IMR-90 (cell line): ENCODE data around the gene RASA1. TPM values are rescaled to one million over a fixed set of nuclear protein-coding genes. Genes with fewer than 3 reads are reported as not detected.

Experiments
- ATAC-seq: fragments of 200-7000 bp; cut with Tn5 transposase; 2 replicates; pipeline ENCODE4 v1.9.1; 2020; ENCODE audit warnings: low read depth, mild to moderate bottlenecking, moderate library complexity
- BruUV-seq: library from RNA; stranded (reverse); fragments of 400-500 nt; replicated peaks from 2 replicates; lab custom pipeline; 2021; lab: Mats Ljungman, UMichigan
- CTCF ChIA-PET: fragments of 300-600 bp; formaldehyde crosslinking; extraction: SDS; loops from one replicate; lab custom pipeline; 2021; ENCODE audit warnings: antibody characterized with exemption; lab: Yijun Ruan, JAX
- POLR2A ChIA-PET: fragments of 300-600 bp; sonication (Branson Sonifier 250); formaldehyde crosslinking; loops from one replicate; lab custom pipeline; 2022; ENCODE audit warnings: antibody characterized with exemption; ENCODE audit not compliant: unreplicated experiment; lab: Charles Lee
- DNase-seq: peaks from one replicate; pipeline ENCODE4 v3.0.0; 2013
- H2AFZ ChIP-seq: replicated peaks from 2 replicates; pipeline ENCODE3; 2013; ENCODE audit warnings: low read length, mild to moderate bottlenecking; ENCODE audit not compliant: poor library complexity
- H2AK5ac ChIP-seq: 2 replicates; pipeline ENCODE4 v1.6.1; 2013; ENCODE audit warnings: low read depth, low read length, inconsistent platforms
- H2AK9ac ChIP-seq: replicated peaks from 2 replicates; pipeline ENCODE3; 2013; ENCODE audit warnings: mild to moderate bottlenecking, low read depth, low read length, moderate library complexity; ENCODE audit not compliant: poor library complexity
- H2BK120ac ChIP-seq: 2 replicates; pipeline ENCODE4 v1.6.1; 2013; ENCODE audit warnings: low read depth, low read length, inconsistent platforms
- H2BK15ac ChIP-seq: 3 replicates; pipeline ENCODE4 v1.6.1; 2013; ENCODE audit warnings: low read depth, low read length, inconsistent platforms
- H2BK20ac ChIP-seq: 2 replicates; pipeline ENCODE4 v1.6.1; 2013; ENCODE audit warnings: low read depth, mild to moderate bottlenecking, inconsistent platforms, low read length, moderate library complexity
- H2BK5ac ChIP-seq: 2 replicates; pipeline ENCODE4 v1.6.1; 2013; ENCODE audit warnings: mild to moderate bottlenecking, low read depth, low read length, inconsistent platforms; ENCODE audit not compliant: poor library complexity, severe bottlenecking
- H3K14ac ChIP-seq: replicated peaks from 2 replicates; pipeline ENCODE4 v1.6.1; 2013; ENCODE audit warnings: low read depth, low read length, inconsistent platforms
- H3K18ac ChIP-seq: 2 replicates; pipeline ENCODE4 v1.6.1; 2013; ENCODE audit warnings: low read depth, low read length, control low read depth
- H3K23ac ChIP-seq: 2 replicates; pipeline ENCODE4 v1.6.1; 2013; ENCODE audit warnings: low read depth, low read length, inconsistent platforms
- H3K27ac ChIP-seq: 2 replicates; pipeline ENCODE4 v1.5.1; 2013; ENCODE audit warnings: mild to moderate bottlenecking, control low read depth, low read length; ENCODE audit not compliant: insufficient read depth
- H3K27me3 ChIP-seq: 2 replicates; pipeline ENCODE4 v1.6.1; 2013; ENCODE audit warnings: low read length; ENCODE audit not compliant: control insufficient read depth, insufficient read depth
- H3K36me3 ChIP-seq: 2 replicates; pipeline ENCODE4 v1.6.1; 2013; ENCODE audit warnings: low read length, mixed read lengths; ENCODE audit not compliant: control insufficient read depth, insufficient read depth
- H3K4ac ChIP-seq: 2 replicates; pipeline ENCODE4 v1.6.1; 2013; ENCODE audit warnings: low read depth, low read length, inconsistent platforms
- H3K4me1 ChIP-seq: 2 replicates; pipeline ENCODE4 v1.6.1; 2013; ENCODE audit warnings: low read length, mixed read lengths; ENCODE audit not compliant: control insufficient read depth, insufficient read depth
- H3K4me2 ChIP-seq: 2 replicates; pipeline ENCODE4 v1.6.1; 2013; ENCODE audit warnings: low read depth, mild to moderate bottlenecking, control low read depth, low read length, moderate library complexity
- H3K4me3 ChIP-seq: 2 replicates; pipeline ENCODE4 v1.5.1; 2013; ENCODE audit warnings: low read depth, mild to moderate bottlenecking, control low read depth, low read length, moderate library complexity; ENCODE audit not compliant: insufficient read depth
- H3K56ac ChIP-seq: 2 replicates; pipeline ENCODE4 v1.6.1; 2013; ENCODE audit warnings: low read length, inconsistent platforms; ENCODE audit not compliant: insufficient read depth; ENCODE audit errors: extremely low read depth
- H3K79me1 ChIP-seq, 2 experiments: 2 replicates each; pipeline ENCODE4 v1.6.1; 2013; ENCODE audit warnings: low read length in 2 of 2, inconsistent platforms in 1 of 2, low read depth in 1 of 2
- H3K9ac ChIP-seq: 2 replicates; pipeline ENCODE4 v1.6.1; 2013; ENCODE audit warnings: low read depth, low read length, control low read depth
- H3K9me1 ChIP-seq: 2 replicates; pipeline ENCODE4 v1.6.1; 2013; ENCODE audit warnings: low read length, inconsistent platforms; ENCODE audit not compliant: insufficient read depth
- H3K9me3 ChIP-seq: 2 replicates; pipeline ENCODE4 v1.6.1; 2013; ENCODE audit warnings: low read length; ENCODE audit not compliant: control insufficient read depth, insufficient read depth
- H4K20me1 ChIP-seq: 2 replicates; pipeline ENCODE4 v1.6.1; 2013; ENCODE audit warnings: low read length, inconsistent platforms; ENCODE audit not compliant: insufficient read depth
- H4K5ac ChIP-seq: 2 replicates; pipeline ENCODE4 v1.6.1; 2013; ENCODE audit warnings: mild to moderate bottlenecking, low read depth, low read length, control low read depth
- H4K8ac ChIP-seq, 2 experiments: 2 replicates each; pipeline ENCODE4 v1.6.1; 2013; ENCODE audit warnings: low read depth in 2 of 2, low read length in 2 of 2, control low read depth in 1 of 2, inconsistent platforms in 1 of 2
- H4K91ac ChIP-seq: 2 replicates; pipeline ENCODE4 v1.6.1; 2013; ENCODE audit warnings: low read depth, low read length, inconsistent platforms; ENCODE audit not compliant: insufficient read depth
- CTCF ChIP-seq: conservative IDR thresholded peaks from 2 replicates; pipeline ENCODE4 v1.5.1; 2012; ENCODE audit warnings: mild to moderate bottlenecking, low read depth, low read length, improper control_type of control experiment
- POLR2A ChIP-seq: IDR thresholded peaks from 2 replicates; pipeline ENCODE4 v1.6.1; 2012; ENCODE audit warnings: mild to moderate bottlenecking, low read depth, low read length
- WGBS, 2 experiments: methylation state at CpG; one replicate each; pipeline versions ENCODE4 v1.1.5 to v1.1.7; 2013; ENCODE audit warnings: missing lambda C conversion rate in 2 of 2; ENCODE audit not compliant: insufficient read length in 1 of 2; ENCODE audit errors: extremely low coverage in 2 of 2; 5-methylcytosine and 5-hydroxymethylcytosine counted together
- dilution Hi-C: fragments of 300-500 bp; cut with HindIII; formaldehyde crosslinking; loops from one replicate; pipeline ENCODE4 v1.14.3; 2018; ENCODE audit warnings: low sequenced_read_pairs; ENCODE audit not compliant: unreplicated experiment
- in situ Hi-C: fragments of 300-500 bp; cut with MboI; formaldehyde crosslinking; loops from 3 replicates; pipeline ENCODE4 v1.14.3; 2019; ENCODE audit warnings: low sequenced_read_pairs, inconsistent platforms, mixed read lengths
- intact Hi-C: fragments of 100-400 bp; cut with micrococcal nuclease; formaldehyde crosslinking; loops from 2 replicates; pipeline ENCODE4 v1.10.0; 2022
- polyA plus RNA-seq, 3 experiments: library from polyadenylated mRNA; depleted of rRNA; stranded (reverse); fragments of >200 nt; gene quantifications; 2 replicates each; pipeline ENCODE4 v1.2.3, GENCODE V29; 2012; ENCODE audit warnings: low replicate concordance in 1 of 3
- total RNA-seq: library from RNA; depleted of rRNA; stranded (reverse); fragments of >200 nt; gene quantifications from 2 replicates; pipeline ENCODE4 v1.2.3, GENCODE V29; 2012

Gene RASA1
- total and polyA plus RNA-seq, 2 of the 4 experiments (the other 2 are of a cell fraction), result 37.6 to 45.7 TPM

- no peak overlapping the region for H2AFZ ChIP-seq
- TF ChIP-seq POLR2A (no peak), CTCF (no peak)
- H4K20me1 ChIP-seq, result peaks cover 17% of the 10 kb centered on the region; the same call in 1 of the 2 replicates
- peaks cover 6% of the 10 kb centered on the region; the same call in 1 of the 2 replicates for H3K9me1 ChIP-seq
- H3K9me3 ChIP-seq, result peaks cover 2% of the 10 kb centered on the region; the same call in 1 of the 2 replicates
- no peak for DNase-seq
- H3K9ac ChIP-seq, result no peak overlapping the region
- no peaks in the 10 kb centered on the region for H3K36me3 ChIP-seq
- ATAC-seq, result no peak
- no TSS peak for BruUV-seq
- ChIA-PET POLR2A (no interaction called here), CTCF (no interaction called here)
- no peak overlapping the region for H2BK5ac ChIP-seq
- H3K23ac ChIP-seq, result 0 out of 2 replicates have a peak overlapping the region, but pooled peaks have one; percentile 25
- H3K4ac ChIP-seq, result no peak overlapping the region
- H4K91ac ChIP-seq, result no peak overlapping the region
- in situ Hi-C loops, result no loop called here
- H3K4me2 ChIP-seq, result no peak overlapping the region
- H2BK120ac ChIP-seq, result no peak overlapping the region
- H3K27ac ChIP-seq, result no peak overlapping the region
- no peak overlapping the region for H3K4me3 ChIP-seq
- H4K5ac ChIP-seq, result no peak overlapping the region
- no peak overlapping the region for H2AK5ac ChIP-seq
- WGBS, 2 experiments, result 100% methylated on average over 1 of the region's 3 CpGs; no CpG with 5 or more reads in 1 of the 2 experiments
- peaks cover 4% of the 10 kb centered on the region; the same call in 1 of the 2 replicates for H3K4me1 ChIP-seq
- H4K8ac ChIP-seq, result no peak overlapping the region
- H3K56ac ChIP-seq, result no peak overlapping the region
- no peak overlapping the region for H3K14ac ChIP-seq
- H2BK15ac ChIP-seq, result no peak overlapping the region
- peaks cover 35 to 68% of the 10 kb centered on the region in 2 experiments for H3K79me1 ChIP-seq
- H3K18ac ChIP-seq, result no peak overlapping the region
- H2AK9ac ChIP-seq, result no peak overlapping the region
- H3K27me3 ChIP-seq, result no peaks in the 10 kb centered on the region
- H2BK20ac ChIP-seq, result no peak overlapping the region
- dilution Hi-C loops, result no loop called here
- intact Hi-C loops, result no loop called here
Measured at GRCh38 chr5:87322381-87322780, 54.7 kb downstream of the RASA1 start.
